Ovary (tissue), 3 donors: ENCODE results near the gene ZNRF1.

Source experiments
- POLR2A ChIP-seq: fragments of 450-650 bp; IDR thresholded peaks from one replicate; pipeline ENCODE4 v1.6.1; 2017; ENCODE audit warnings: antibody characterized with exemption, mild to moderate bottlenecking, moderate library complexity
- TF ChIP-seq, protein P1 (sequence below), 3 donors: fragments of 450-650 bp in 2 of 3; fragments of 200-600 bp in 1 of 3; IDR thresholded peaks; one replicate each; pipeline versions ENCODE4 v1.5.1 to v1.8.0; 2016 to 2022; ENCODE audit warnings: antibody characterized with exemption in 3 of 3, mild to moderate bottlenecking in 1 of 3
- donor health status: DM: no; HTN: no; CAD: no.

- TF ChIP-seq, protein P1, sequence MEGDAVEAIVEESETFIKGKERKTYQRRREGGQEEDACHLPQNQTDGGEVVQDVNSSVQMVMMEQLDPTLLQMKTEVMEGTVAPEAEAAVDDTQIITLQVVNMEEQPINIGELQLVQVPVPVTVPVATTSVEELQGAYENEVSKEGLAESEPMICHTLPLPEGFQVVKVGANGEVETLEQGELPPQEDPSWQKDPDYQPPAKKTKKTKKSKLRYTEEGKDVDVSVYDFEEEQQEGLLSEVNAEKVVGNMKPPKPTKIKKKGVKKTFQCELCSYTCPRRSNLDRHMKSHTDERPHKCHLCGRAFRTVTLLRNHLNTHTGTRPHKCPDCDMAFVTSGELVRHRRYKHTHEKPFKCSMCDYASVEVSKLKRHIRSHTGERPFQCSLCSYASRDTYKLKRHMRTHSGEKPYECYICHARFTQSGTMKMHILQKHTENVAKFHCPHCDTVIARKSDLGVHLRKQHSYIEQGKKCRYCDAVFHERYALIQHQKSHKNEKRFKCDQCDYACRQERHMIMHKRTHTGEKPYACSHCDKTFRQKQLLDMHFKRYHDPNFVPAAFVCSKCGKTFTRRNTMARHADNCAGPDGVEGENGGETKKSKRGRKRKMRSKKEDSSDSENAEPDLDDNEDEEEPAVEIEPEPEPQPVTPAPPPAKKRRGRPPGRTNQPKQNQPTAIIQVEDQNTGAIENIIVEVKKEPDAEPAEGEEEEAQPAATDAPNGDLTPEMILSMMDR (IDR thresholded peaks at IDR 0.05) = no peak
- no peak for TF ChIP-seq POLR2A
Observed at GRCh38 chr16:75012380-75013081, 13.7 kb downstream of the ZNRF1 start.
